Measurements from ENCODE around the gene CA14.

DNA sequence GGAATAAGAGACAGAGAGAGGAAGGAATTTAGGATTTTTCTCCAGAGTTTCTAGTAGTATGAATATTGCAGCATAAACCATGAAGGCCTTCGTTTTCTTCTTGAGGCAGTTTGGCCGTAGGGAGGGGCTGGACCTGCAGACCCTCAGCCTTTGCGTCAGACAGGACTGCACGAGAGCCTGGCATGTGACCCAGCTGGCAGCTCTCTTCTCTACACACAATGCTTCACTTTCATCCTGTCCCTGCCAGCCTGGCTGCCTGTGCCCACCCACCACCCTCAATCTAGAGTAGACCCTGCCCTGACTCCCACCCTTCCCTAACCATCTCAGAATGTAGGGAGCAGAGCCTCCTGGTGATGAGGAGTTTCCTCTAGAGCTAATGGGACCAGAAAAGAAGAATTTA is 1.6 kb downstream of the CA14 start:
- TF ChIP-seq, protein P1, sequence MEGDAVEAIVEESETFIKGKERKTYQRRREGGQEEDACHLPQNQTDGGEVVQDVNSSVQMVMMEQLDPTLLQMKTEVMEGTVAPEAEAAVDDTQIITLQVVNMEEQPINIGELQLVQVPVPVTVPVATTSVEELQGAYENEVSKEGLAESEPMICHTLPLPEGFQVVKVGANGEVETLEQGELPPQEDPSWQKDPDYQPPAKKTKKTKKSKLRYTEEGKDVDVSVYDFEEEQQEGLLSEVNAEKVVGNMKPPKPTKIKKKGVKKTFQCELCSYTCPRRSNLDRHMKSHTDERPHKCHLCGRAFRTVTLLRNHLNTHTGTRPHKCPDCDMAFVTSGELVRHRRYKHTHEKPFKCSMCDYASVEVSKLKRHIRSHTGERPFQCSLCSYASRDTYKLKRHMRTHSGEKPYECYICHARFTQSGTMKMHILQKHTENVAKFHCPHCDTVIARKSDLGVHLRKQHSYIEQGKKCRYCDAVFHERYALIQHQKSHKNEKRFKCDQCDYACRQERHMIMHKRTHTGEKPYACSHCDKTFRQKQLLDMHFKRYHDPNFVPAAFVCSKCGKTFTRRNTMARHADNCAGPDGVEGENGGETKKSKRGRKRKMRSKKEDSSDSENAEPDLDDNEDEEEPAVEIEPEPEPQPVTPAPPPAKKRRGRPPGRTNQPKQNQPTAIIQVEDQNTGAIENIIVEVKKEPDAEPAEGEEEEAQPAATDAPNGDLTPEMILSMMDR (IDR thresholded peaks at IDR 0.05), result no peak
- TF ChIP-seq POLR2A (IDR thresholded peaks at IDR 0.05), result no peak

Data from body of pancreas (tissue), 4 donors.